Measurements from ENCODE around the gene USP14. TPM values are rescaled to one million over a fixed set of nuclear protein-coding genes. Genes with fewer than 3 reads are reported as not detected.
"Not testable (repeated sequence)": the region's sequence is repeated elsewhere in the genome, so short reads cannot be mapped to it uniquely, and the experiment has no call there.

Gene USP14
- 10 to 100 TPM in 11 of 12 donors, not detected in 1; 43.3 to 70.9 (median 68.2) TPM for polyA plus RNA-seq (ENCODE audit: insufficient read length in 12 of 12)
- long read RNA-seq, donor 1, full-length matches to known transcripts: 6 of 34 reads
- long read RNA-seq, donor 1, partial matches to known transcripts: 28 of 34 reads
- long read RNA-seq, donor 1, other reads (novel, unspliced or antisense): 0 of 34 reads
- long read RNA-seq, donor 2, full-length matches to known transcripts: 21 of 30 reads
- long read RNA-seq, donor 2, partial matches to known transcripts: 9 of 30 reads
- long read RNA-seq, donor 2, other reads (novel, unspliced or antisense): 0 of 30 reads
- long read RNA-seq, donor 3, full-length matches to known transcripts: 7 of 7 reads
- long read RNA-seq, donor 3, partial matches to known transcripts: 0 of 7 reads
- long read RNA-seq, donor 3, other reads (novel, unspliced or antisense): 0 of 7 reads
- long read RNA-seq, donor 4, full-length matches to known transcripts: 3 of 3 reads
- long read RNA-seq, donor 4, partial matches to known transcripts: 0 of 3 reads
- long read RNA-seq, donor 4, other reads (novel, unspliced or antisense): 0 of 3 reads
- long read RNA-seq, donor 5, full-length matches to known transcripts: 14 of 32 reads
- long read RNA-seq, donor 5, partial matches to known transcripts: 13 of 32 reads
- long read RNA-seq, donor 5, other reads (novel, unspliced or antisense): 5 of 32 reads
- long read RNA-seq, donor 6, full-length matches to known transcripts: 5 of 5 reads
- long read RNA-seq, donor 6, partial matches to known transcripts: 0 of 5 reads
- long read RNA-seq, donor 6, other reads (novel, unspliced or antisense): 0 of 5 reads
- long read RNA-seq, donor 7, full-length matches to known transcripts: 3 of 3 reads
- long read RNA-seq, donor 7, partial matches to known transcripts: 0 of 3 reads
- long read RNA-seq, donor 7, other reads (novel, unspliced or antisense): 0 of 3 reads
- long read RNA-seq, donor 8, full-length matches to known transcripts: 18 of 23 reads
- long read RNA-seq, donor 8, partial matches to known transcripts: 5 of 23 reads
- long read RNA-seq, donor 8, other reads (novel, unspliced or antisense): 0 of 23 reads
- long read RNA-seq, donor 9, full-length matches to known transcripts: 3 of 147 reads
- long read RNA-seq, donor 9, partial matches to known transcripts: 130 of 147 reads
- long read RNA-seq, donor 9, other reads (novel, unspliced or antisense): 14 of 147 reads
- long read RNA-seq, donor 10, full-length matches to known transcripts: 15 of 15 reads
- long read RNA-seq, donor 10, partial matches to known transcripts: 0 of 15 reads
- long read RNA-seq, donor 10, other reads (novel, unspliced or antisense): 0 of 15 reads
- long read RNA-seq, donor 11, full-length matches to known transcripts: 11 of 11 reads
- long read RNA-seq, donor 11, partial matches to known transcripts: 0 of 11 reads
- long read RNA-seq, donor 11, other reads (novel, unspliced or antisense): 0 of 11 reads

- peak; percentile 95 for DNase-seq
These were observed at the start of gene USP14 for GRCh38 chr18:158128-159036. USP14 (plus strand) TSS chr18:158557; CDS start chr18:158699, 142 bp downstream.

GRCh38 chr18:108665-109063 lies 49.7 kb upstream of the USP14 start:
- DNase-seq: not testable (repeated sequence)

- DNase-seq: not testable (repeated sequence)
These were observed 49.0 kb upstream of the USP14 start for GRCh38 chr18:109130-109921.

- not testable (repeated sequence) for DNase-seq
These were observed 48.5 kb upstream of the USP14 start for GRCh38 chr18:109922-110261.

GRCh38 chr18:110351-111201 lies 47.8 kb upstream of the USP14 start:
- DNase-seq: not testable (repeated sequence)

- peak; percentile 52 for DNase-seq
These were observed 46.9 kb upstream of the USP14 start for GRCh38 chr18:111306-112014.

- DNase-seq: not testable (repeated sequence)
These were observed 46.2 kb upstream of the USP14 start for GRCh38 chr18:112015-112733.

GRCh38 chr18:120539-121260 lies 37.7 kb upstream of the USP14 start:
- not testable (repeated sequence) for DNase-seq

- DNase-seq: no peak
These were observed 23.3 kb upstream of the USP14 start for GRCh38 chr18:135045-135444.

- DNase-seq: no peak
These were observed 21.9 kb upstream of the USP14 start for GRCh38 chr18:136433-136832.

GRCh38 chr18:137327-137726 lies 21.0 kb upstream of the USP14 start:
- DNase-seq: no peak

GRCh38 chr18:140670-141266 lies 17.6 kb upstream of the USP14 start:
- DNase-seq: no peak

- not testable (repeated sequence) for DNase-seq
These were observed 15.6 kb upstream of the USP14 start for GRCh38 chr18:142624-143296.

GRCh38 chr18:148841-149240 lies 9.5 kb upstream of the USP14 start:
- no peak for DNase-seq

- no peak for DNase-seq
These were observed 4.2 kb upstream of the USP14 start for GRCh38 chr18:154151-154550.

All from muscle of arm (tissue), 14 donors.